Tracheal epithelial cell (primary cell): ENCODE data around the gene LPCAT4. TPM values are rescaled to one million over a fixed set of nuclear protein-coding genes. Genes with fewer than 3 reads are reported as not detected.

Source experiments
- total RNA-seq: library from RNA; depleted of rRNA; stranded (reverse); fragments of >200 nt; gene quantifications from 2 replicates; pipeline ENCODE4 v1.2.1, GENCODE V29; 2014

LPCAT4 gene, protein sequence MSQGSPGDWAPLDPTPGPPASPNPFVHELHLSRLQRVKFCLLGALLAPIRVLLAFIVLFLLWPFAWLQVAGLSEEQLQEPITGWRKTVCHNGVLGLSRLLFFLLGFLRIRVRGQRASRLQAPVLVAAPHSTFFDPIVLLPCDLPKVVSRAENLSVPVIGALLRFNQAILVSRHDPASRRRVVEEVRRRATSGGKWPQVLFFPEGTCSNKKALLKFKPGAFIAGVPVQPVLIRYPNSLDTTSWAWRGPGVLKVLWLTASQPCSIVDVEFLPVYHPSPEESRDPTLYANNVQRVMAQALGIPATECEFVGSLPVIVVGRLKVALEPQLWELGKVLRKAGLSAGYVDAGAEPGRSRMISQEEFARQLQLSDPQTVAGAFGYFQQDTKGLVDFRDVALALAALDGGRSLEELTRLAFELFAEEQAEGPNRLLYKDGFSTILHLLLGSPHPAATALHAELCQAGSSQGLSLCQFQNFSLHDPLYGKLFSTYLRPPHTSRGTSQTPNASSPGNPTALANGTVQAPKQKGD
- 9.6 and 10.4 TPM in 2 replicates for total RNA-seq

DNA sequence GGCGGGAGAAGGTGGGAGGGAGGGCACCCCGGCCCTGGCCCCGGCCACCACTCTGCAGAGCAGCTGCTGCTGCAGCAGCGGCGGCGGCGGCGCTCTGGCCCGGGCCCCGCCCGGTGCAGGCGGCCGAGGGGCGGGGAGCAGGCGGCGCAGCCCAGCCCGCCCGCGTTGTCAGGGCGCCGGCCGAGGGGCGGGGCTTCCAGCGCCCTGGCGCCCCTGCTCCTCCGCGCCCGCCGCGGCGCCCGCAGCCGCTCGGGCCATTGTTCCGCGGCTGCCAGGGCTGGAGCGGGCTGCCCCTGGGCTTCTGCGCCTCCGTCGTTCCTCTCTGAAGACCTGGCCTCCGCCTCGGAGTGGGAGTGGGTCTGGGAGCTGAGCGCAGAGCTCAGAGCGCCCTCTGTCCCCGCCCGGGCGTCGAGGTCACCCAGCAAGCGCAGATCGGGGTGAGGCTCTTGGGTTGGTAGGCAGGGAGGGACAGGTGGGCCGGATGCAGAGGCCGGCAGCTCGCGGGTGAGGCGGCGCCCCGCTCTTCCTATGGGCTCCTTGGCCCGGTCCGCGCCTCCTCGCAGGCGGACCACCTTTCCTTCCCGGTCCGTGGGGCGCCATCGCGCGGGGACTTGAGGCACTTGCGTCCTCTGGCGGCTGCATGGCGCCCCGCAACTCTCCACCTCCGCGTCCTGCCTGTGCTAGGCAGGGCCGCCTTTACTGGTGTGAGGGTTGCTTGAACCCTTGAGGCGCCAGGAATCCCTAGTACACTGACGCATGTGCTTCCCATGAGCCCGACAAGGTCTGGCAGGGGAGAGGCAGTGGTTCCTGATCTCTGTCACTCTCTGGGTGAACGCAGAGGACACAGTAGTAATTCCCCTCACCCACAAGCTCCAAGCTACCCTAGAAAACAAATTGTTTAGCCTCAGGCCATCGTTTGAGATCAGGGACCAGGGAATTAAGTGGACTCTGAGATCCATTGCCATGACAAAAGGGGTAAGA, at the start of gene LPCAT4:
Gene LPCAT4, minus strand, starts transcription at position 96 of the 981 bp plus-strand sequence. CDS start 96 bp downstream, outside the sequence.

DNA sequence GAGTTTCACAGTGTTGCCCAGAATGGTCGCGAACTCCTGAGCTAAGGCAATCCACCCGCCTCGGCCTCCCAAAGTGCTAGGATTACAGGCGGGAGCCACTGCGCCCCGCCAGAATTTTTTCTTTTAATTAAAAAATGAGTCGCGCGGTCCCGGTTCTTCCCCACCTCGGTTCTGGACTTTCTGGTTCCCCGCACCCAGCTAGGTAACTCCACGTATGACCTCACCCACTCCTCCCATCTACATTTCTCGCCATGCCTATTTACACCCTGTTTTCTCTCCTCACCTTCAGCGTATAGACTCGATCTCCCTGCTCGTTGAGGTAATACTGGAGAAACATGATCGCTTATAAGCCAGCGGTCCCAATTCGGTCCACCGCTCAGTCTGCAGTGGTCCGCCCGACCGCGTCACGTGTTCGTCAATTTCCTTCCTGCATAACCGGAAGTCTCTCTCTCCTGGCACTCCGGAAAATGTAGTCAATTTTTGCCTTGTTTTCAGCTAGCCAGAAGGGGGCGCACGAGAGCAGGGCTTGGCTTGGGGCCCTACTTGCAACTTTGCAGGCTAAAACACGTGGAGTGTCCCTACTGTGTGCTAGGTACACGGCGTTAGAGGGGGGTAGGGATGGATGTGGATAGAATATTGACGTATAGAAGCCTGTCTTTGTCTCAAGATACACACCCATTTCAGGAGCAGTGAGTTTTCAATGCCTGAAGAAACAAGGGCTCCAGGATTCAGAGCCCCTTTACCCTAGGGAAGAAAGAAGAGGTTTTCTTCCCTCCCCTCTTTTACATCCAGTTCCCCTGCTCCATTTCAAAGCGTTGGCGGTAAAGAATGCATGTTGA, 24.0 kb downstream of the LPCAT4 start, which contains the start of the genes NOP10 and NUTM1:
Gene NOP10, minus strand, starts transcription at position 400 of the 839 bp plus-strand sequence. Its CDS starts 63 bp downstream, at position 337.
Gene NUTM1, plus strand, starts transcription at position 579 of the 839 bp plus-strand sequence. CDS start 382 bp downstream, outside the sequence.

DNA sequence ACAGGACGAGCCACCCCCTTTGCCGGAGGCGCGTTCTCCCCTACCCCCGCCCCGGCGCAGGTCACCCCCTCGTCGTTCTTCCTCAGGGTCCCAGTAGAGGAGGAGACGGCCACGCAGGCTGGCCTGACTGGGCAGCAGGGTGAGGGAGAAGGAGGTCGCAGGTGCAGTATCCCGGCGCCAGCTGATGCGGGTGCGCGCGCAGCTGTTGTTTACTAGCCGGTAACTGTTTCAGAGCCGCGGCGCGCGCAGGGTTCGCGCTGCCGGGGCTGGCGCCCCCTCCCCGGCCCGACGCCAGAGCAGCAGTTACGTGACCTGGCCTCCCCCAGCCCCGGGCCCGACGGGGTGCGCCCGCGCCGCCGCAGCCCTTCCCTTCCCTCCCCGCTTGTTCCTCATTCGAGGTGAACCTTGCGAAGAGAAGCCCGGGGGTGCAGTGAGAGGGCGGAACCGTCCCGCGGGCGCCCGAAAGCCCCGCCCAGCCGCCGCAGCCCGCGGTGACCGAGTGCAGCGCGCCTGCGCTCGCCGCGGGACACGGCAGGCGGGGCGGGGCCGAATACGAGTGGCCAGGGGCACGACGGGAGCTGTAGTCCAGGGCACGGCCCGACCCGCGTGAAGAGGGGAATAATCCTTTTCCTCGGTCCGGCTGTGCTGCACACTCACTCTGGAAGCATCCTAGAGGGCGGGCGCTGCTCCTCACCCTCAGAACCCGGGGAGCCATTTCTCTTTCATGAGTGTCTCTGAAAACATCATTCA, 29.3 kb downstream of the LPCAT4 start, which contains the start of gene SLC12A6:
Gene SLC12A6, minus strand, starts transcription at position 225 of the 750 bp plus-strand sequence. CDS start 1,101 bp downstream, outside the sequence.

Other genes starting within 250 kb of the LPCAT4 start
- gene KATNBL1, start 157.1 kb downstream of the LPCAT4 start, total RNA-seq, result 43.6 and 53.3 TPM in 2 replicates
- 120 and 178 TPM in 2 replicates for gene EMC4, start 142.2 kb downstream of the LPCAT4 start, total RNA-seq
- 10.4 and 16.6 TPM in 2 replicates for gene SLC12A6, start 29.4 kb downstream of the LPCAT4 start, total RNA-seq
- gene NOP10, start 24.1 kb downstream of the LPCAT4 start, total RNA-seq, result 205 and 268 TPM in 2 replicates
- gene NUTM1, start 23.9 kb downstream of the LPCAT4 start, total RNA-seq, result not detected in 2 replicates
- 16.0 and 16.4 TPM in 2 replicates for gene GOLGA8A, start 70.6 kb upstream of the LPCAT4 start, total RNA-seq
- gene GOLGA8B, start 216.5 kb upstream of the LPCAT4 start, total RNA-seq, result 26.0 and 35.8 TPM in 2 replicates